Type B pancreatic cell (in vitro differentiated cells): ENCODE results near the gene FAM50B. TPM values are rescaled to one million over a fixed set of nuclear protein-coding genes. Genes with fewer than 3 reads are reported as not detected.

Source experiments
- DNase-seq: peaks from one replicate; pipeline ENCODE4 v3.0.0; 2021; ENCODE audit warnings: mixed read lengths; ENCODE audit not compliant: unreplicated experiment; ENCODE audit errors: extremely low spot score
- H3K27ac Mint-ChIP-seq: 2 replicates; pipeline ENCODE4 v1.8.0; 2021; ENCODE audit warnings: mild to moderate bottlenecking, mixed read lengths
- H3K27me3 Mint-ChIP-seq: 2 replicates; pipeline ENCODE4 v1.8.0; 2021; ENCODE audit warnings: mixed read lengths
- H3K36me3 Mint-ChIP-seq: 2 replicates; pipeline ENCODE4 v1.8.0; 2021; ENCODE audit warnings: mixed read lengths
- H3K4me1 Mint-ChIP-seq: one replicate; pipeline ENCODE4 v1.8.0; 2021; ENCODE audit warnings: mixed read lengths; ENCODE audit not compliant: unreplicated experiment
- H3K4me3 Mint-ChIP-seq: 2 replicates; pipeline ENCODE4 v1.8.0; 2021; ENCODE audit warnings: mild to moderate bottlenecking, mixed read lengths
- H3K9me3 Mint-ChIP-seq: 2 replicates; pipeline ENCODE4 v1.8.0; 2021; ENCODE audit warnings: mixed read lengths
- total RNA-seq: library from RNA; stranded (reverse); gene quantifications from 2 replicates; pipeline ENCODE4 v1.2.1, GENCODE V29; 2021; ENCODE audit warnings: low replicate concordance
- TF ChIP-seq, protein P1 (sequence below): fragments of 200-600 bp; sonication (generic); conservative IDR thresholded peaks from 2 replicates; pipeline ENCODE4 v1.5.0; 2021; ENCODE audit warnings: antibody characterized with exemption, mild to moderate bottlenecking

FAM50B gene
- total RNA-seq, 1 donor from 2014 or later = 1.8 TPM

GRCh38 chr6:3804964-3805363, 44.2 kb upstream of the FAM50B start:
- H3K27ac Mint-ChIP-seq = peak overlapping the region; percentile 51
- DNase-seq = no peak
- peaks cover 34% of the 10 kb centered on the region for H3K4me1 Mint-ChIP-seq

DNA sequence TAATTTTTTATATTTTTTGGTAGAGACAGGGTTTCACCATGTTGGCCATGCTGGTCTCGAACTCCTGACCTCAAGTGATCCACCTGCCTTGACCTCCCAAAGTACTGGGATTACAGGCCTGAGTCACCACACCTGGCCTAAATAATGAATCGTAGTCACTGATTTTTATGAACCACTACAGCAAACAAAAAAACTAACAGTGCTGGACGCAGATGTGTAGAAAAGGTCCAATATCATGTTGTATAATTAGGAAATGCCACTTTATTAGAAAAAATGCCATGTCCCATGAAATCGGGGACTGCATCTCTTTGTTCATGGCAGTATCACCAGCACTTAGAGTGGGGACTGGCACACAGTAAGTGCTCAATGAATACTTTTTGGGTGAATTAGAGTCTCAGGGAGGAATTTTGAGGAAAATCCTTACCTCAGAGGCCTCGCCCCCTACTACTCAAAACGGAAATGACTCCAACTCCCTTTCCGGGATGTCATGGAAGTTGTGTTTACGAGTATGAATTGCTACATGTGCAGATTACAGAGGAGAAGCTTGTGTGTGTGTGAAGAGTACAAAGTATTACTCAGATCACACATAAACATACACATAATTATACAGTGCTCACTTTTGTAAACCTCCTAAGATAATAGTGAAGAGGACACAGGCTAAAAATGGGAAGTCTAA, 43.6 kb upstream of the FAM50B start:
- TF ChIP-seq, protein P1, sequence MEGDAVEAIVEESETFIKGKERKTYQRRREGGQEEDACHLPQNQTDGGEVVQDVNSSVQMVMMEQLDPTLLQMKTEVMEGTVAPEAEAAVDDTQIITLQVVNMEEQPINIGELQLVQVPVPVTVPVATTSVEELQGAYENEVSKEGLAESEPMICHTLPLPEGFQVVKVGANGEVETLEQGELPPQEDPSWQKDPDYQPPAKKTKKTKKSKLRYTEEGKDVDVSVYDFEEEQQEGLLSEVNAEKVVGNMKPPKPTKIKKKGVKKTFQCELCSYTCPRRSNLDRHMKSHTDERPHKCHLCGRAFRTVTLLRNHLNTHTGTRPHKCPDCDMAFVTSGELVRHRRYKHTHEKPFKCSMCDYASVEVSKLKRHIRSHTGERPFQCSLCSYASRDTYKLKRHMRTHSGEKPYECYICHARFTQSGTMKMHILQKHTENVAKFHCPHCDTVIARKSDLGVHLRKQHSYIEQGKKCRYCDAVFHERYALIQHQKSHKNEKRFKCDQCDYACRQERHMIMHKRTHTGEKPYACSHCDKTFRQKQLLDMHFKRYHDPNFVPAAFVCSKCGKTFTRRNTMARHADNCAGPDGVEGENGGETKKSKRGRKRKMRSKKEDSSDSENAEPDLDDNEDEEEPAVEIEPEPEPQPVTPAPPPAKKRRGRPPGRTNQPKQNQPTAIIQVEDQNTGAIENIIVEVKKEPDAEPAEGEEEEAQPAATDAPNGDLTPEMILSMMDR = no peak
- H3K27me3 Mint-ChIP-seq = no peaks in the 10 kb centered on the region
- H3K27ac Mint-ChIP-seq = no peak overlapping the region
- H3K36me3 Mint-ChIP-seq = peaks cover 4% of the 10 kb centered on the region
- peaks cover 8% of the 10 kb centered on the region for H3K9me3 Mint-ChIP-seq
- no peak overlapping the region for H3K4me3 Mint-ChIP-seq
- DNase-seq = no peak
- peaks cover 30% of the 10 kb centered on the region for H3K4me1 Mint-ChIP-seq

More at GRCh38 chr6:3804964-3805363, 44.2 kb upstream of the FAM50B start:
- Mint-ChIP-seq H3K9me3 (peaks cover 8% of the 10 kb centered on the region), H3K4me3 (no peak overlapping the region), H3K36me3 (peaks cover 4% of the 10 kb centered on the region), H3K27me3 (no peaks in the 10 kb centered on the region)
- TF ChIP-seq, protein P1 = no peak

GRCh38 chr6:3806169-3806922, 42.8 kb upstream of the FAM50B start:
- Mint-ChIP-seq H3K36me3 (peaks cover 4% of the 10 kb centered on the region), H3K27ac (peak overlapping the region; percentile 59), H3K4me3 (no peak overlapping the region), H3K4me1 (peaks cover 24% of the 10 kb centered on the region), H3K9me3 (peaks cover 8% of the 10 kb centered on the region), H3K27me3 (no peaks in the 10 kb centered on the region)
- no peak for DNase-seq
- TF ChIP-seq, protein P1 = no peak

GRCh38 chr6:3808199-3808598, 41.0 kb upstream of the FAM50B start:
- peaks cover 4% of the 10 kb centered on the region for H3K36me3 Mint-ChIP-seq
- peak overlapping the region; percentile 84 for H3K27ac Mint-ChIP-seq
- TF ChIP-seq, protein P1 = no peak
- peaks cover 8% of the 10 kb centered on the region for H3K9me3 Mint-ChIP-seq
- H3K4me3 Mint-ChIP-seq = no peak overlapping the region
- no peak for DNase-seq
- H3K27me3 Mint-ChIP-seq = no peaks in the 10 kb centered on the region
- peaks cover 21% of the 10 kb centered on the region for H3K4me1 Mint-ChIP-seq

- TF ChIP-seq, protein P1 = no peak
- Mint-ChIP-seq H3K4me1 (peaks cover 15% of the 10 kb centered on the region), H3K27ac (peak overlapping the region; percentile 84), H3K36me3 (peaks cover 1% of the 10 kb centered on the region), H3K27me3 (no peaks in the 10 kb centered on the region), H3K9me3 (peaks cover 3% of the 10 kb centered on the region), H3K4me3 (no peak overlapping the region)
- DNase-seq = no peak
Measured at GRCh38 chr6:3808759-3809514, 40.2 kb upstream of the FAM50B start.
